NCI-H2029 (cell line): ENCODE data around the gene DLG2.

ENCODE experiments used
- DNase-seq: peaks from one replicate; lab custom pipeline; 2025; lab: John Stamatoyannopoulos, UW

The DLG2 gene

DNA sequence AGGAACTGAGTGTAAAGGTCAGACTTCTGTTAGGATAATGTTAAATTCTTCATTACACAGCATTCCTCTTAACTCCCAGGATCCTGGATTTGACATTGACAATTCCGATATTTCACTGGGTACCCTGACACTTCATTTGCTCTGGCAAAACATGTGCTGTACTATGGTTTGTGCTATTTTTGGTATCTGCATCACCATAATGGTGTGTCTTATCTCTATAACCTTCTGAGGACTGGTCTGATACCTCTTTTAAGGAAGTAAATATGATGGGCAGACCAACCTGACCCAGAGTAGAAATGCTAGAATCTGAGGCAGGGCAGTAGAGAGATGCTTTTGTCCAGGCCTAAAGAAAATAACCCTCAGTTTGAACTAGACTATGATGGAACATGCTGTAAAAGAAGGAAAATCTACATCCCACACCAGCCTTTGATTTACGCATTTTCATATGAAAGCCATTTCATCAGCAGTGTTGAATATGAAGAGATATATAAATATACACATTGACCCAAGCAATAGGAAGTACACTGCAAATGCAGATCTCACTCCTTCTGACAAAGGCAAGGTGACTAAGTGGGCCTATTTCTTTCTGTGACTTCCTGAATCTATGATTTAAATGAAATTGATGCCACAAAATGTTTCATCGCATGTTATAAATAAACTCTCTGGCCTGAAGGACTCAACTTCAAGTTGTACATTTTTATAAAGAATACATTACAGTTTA, 966.7 kb downstream of the DLG2 start:
- DNase-seq: no peak

DNA sequence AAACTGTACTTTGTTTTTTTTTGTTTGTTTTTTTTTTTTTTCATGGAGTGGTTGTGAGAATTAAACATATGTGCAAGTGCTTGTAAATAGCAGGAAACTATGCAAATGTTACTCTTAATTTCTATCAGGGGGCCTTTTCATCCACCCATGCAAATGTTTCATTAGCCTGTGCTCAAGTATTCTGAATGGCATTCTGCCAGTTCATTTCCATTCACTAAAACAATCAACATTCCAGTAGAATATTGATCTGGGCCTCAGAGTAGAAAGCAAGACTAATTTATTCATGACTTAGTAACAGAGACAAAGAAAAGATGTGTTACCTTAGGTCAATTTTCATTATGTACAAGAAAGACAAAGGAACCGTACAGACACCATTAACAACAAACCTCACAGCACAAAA, 971.4 kb downstream of the DLG2 start:
- no peak for DNase-seq

DNA sequence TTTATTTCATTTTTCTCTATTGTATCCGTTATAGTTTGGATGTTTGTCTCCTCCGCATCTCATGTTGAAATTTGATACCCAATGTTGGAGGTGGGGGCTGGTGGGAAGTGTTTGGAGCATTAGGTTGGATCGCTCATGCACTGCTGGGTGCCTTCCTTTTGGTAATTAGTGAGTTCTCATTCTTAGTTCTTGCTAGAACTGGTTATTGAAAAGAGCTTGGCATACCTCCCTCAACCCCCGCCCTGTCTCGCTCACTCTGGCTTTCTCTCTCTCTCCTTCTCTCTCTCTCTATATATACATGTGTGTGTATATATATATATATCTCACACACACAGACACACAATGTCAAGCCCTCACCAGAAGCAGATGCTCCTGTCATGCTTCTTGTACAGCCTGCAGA, 978.7 kb downstream of the DLG2 start:
- DNase-seq: peak; percentile 5

DNA sequence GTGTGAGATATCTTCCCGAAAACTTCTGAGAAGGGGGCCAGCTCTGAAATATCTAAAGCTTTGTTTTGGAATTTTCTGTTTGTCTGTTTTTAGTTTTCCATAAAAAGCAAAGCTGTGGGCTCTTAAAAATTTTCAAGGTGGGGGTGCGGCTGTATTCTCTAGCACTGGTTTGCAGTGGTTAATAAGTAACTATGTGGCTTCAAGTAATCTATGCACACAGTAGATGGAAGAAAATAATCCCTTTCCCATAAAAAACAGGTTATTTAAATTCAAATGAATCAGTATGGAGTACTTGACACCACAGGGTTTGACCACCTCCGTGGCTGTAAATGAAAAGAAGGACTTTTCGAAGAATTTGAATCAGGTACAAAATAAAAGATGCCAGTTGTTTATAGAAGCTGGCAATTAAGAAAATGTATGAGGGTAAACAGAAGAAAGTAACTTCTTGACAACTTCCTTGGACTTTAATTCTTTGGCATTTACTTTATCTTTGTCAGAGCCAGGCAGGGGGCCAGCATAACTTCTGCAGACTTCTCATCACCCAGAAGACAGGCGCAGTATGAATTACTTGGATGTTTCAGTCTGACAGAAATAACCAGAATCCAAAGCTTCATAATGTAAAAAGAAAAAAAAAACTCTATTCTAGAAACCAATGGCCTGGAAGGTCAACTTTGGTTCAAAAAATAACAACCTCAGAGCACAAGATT, 981.0 kb downstream of the DLG2 start:
- DNase-seq: no peak

DNA sequence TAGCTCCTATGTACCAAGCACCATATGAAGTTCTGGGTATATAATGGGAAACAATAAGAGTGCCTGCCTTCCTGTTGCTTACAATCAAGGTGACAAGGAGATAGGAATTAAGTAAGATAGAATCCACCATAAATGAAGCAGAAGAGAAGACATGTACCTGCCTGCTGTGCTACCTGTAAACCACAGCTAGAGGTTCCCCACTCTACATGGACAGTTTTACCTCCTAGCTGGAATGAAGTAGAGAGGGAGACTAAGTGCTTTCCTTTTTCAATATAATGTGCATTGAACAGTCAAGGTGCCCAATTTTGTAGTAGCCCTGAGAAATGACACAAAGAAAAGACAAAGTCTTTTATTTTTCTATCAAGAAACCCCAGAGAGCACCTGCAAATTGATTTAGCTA, 984.6 kb downstream of the DLG2 start:
- DNase-seq: no peak

DNA sequence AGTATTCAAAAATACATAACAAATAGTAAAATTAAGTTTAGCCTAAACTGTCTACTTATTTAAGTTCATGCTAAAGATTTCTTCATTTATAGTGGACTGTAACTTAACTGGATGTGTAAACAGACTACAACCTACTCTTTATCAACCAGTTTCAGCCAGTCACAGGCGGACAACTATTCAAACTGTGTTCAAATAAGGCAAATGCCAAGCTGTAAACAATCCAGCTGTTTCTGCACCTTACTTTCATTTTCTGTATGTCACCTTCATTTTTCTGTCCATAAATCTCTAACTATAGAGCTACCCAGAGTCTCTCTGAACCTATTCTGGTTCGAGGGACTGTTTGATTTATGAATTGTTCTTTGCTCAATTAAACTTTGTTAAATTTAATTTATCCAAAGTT, 992.8 kb downstream of the DLG2 start:
- DNase-seq: peak; percentile 2

DNA sequence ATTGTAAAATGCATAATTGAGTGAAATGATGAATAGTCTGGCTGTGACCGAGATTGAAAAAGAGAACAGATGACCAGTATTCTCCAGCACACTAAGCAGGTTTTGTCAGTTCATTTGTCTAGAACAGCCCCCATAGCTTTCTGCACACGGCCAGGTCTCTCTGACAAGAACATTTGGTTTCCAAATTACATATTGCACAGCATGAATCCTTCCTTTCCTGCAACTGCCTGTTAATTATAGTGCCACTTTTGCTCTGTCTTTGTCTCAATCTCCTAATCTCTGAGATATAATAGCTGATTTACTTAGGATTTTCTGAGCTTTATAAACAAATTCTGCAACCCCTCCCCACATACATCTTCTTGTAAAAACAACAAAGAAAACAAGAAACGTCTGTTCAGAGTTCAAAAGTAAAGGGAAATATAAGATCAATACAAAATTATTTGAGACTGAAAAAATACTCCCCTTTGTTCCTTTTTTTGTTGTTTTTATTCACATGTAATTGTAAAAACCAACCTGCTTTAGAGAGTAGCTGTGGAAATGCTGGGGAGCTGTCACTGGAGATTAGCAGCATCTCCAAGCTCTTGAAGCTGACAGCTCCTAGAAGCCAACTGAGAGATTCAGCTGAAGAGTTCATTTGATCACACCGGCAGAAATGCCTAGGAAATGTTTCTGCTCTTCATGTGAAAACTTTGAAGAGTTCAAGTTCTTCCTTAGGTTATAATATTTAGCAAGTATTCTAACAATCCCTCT, 998.1 kb downstream of the DLG2 start:
- DNase-seq: no peak

DNA sequence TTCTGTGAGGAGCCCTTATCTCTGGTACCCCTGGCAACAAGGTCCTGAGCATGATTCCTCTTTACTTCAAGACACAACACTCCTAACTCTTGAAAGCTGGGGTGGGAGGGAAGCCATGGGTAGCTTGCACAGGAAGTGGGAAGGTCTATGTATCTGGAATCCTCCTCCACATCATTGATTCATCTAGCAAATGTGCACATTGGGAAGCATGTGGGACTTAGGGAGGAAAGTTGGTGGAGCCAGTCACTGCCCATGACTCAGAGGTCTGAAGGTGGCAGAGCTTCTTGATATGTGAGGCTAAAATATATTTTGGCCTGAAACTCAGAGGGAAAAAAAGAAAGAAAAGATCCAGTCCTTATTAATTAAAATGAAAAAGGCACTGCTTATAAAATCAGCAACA, 1000.9 kb downstream of the DLG2 start:
- DNase-seq: no peak

DNA sequence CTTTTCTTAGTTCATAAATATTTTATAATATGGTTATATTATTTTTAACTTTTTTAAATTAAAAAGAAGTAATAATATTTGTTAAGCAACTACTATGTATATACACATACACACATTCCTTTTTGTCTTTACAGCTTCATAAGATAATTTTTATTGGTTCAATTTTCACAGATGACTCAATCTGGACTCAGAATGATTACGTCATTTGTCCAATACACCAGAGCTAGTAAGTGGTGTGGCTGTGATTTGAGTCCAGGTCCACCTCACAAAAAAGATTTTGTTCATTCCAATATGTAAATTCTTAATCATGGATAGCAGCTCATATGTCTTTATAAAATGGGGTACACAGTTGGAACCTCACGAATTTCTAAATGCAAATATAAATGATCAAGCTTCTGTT, 1014.5 kb downstream of the DLG2 start:
- no peak for DNase-seq

DNA sequence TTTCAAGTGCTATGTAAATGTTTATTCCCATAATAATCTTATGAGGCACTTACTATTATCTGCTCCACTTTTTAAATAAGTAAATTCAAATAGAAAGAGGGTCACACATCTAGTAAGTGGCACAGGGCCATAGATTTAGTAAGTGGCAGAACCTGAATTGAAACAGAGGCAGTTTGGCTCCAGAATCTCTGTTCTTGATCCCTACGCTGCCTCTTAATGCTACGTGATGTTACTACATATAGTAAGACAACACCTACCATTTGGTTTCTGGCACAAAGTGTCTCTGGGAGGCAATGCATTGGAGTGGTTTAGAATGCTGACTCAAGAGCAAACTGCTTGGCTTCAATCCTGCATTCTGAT, 1018.3 kb downstream of the DLG2 start:
- DNase-seq: peak; percentile 67

DNA sequence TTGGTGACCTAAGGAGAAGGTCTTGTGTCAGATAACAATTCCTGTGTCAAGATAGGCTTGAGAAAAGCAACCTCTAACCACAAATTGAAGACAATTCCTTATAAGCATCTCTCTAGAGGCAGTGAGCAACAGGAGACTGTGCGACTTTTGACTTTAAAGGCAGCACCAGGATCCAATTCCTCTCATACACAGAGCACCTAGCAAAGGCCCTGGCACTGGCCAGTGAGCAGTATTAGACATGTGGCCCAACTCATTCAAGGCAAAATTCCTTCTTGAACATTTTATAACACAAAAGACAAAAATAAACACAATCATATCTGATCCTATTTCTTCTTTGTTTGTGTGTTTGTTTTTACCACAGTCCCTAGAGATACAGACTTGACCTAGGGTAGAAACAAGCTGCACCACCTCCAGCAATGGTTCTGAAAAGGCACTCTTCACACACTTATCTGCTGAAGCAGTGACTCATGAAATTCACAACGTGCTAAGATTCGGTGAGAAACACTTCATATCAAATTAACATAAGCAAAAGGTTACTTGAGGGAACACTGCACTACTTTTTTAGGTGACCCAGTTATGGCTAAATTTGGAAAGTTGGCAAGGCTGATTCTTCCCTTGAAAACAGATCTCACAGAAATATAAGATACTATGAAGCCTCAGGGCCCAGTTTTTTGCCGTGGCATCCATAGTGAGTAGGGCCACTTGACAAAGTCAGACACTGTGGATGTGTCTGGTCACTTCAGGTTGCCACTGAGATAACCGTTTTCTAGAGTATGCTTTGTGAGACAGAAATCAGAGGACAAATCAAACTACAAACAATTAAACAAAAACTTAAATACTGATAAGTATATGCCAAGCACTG, 1018.9 kb downstream of the DLG2 start:
- peak; percentile 16 for DNase-seq

DNA sequence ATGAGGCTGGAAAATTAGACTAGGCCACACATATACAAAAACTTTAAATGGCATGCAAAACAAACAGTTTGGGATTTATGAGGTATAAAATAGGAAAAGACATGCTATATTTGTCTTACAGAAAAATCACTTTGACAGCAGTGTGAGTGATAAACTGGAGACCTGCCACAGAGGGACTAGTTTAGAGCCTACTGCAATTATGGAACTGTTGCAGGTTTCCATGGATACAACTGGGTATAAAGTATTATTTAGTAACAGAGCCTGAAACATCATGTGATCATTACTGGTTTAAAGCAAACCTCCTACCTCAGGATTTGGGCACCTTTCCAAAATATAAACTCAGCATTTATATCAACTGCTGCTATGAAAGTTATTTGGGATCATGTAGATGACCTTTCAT, 1032.5 kb downstream of the DLG2 start:
- peak; percentile 11 for DNase-seq

DNA sequence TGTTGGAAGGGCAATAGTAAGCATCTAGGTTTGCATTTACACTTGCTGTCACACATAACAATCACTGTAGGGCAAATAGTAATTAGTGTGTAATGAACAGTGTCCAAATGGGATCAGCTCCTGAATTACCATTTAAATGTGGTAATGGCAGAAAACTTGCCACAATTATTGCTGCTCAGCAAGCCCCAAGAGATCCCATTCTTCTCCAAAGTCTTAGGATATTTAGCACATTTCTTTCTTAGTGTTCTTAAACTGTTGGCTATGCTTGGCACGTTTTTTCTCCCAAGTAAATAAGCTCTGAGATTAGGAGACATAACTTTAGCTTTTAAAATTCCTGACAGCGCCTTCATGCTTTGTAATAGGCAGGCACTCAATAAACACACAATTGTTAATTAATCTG, 1037.0 kb downstream of the DLG2 start:
- no peak for DNase-seq

DNA sequence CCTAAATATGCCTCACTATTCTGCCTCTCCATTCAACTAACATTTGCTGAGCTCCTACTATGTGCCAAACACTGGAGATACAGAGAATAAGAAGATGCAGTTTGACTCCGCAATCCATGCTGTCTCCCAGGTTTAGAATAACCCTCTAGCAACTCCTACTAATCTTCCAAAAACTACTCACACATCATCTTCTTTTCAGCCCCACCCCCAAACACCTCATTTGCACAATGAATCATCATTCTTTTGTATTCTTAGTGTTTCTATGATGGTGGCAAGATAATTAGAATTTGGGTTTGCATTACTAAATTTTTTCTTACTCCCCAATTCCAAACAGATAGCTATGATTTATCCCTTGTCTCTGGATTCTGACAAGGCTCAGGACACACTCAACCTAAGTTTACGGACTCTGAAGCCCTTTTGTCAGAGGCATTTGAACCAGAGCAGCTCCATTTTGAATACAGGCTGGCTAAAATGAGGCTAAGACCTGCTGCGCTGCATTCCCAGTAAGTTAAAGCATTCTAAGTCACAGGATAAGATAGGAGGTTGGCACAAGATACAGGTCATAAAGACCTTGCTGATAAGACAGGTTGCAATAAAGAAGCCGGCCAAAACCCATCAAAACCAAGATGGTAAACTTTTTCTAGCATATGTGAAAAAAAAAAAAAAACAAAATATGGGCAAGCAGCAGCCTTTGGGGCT, 1038.9 kb downstream of the DLG2 start:
- no peak for DNase-seq

DNA sequence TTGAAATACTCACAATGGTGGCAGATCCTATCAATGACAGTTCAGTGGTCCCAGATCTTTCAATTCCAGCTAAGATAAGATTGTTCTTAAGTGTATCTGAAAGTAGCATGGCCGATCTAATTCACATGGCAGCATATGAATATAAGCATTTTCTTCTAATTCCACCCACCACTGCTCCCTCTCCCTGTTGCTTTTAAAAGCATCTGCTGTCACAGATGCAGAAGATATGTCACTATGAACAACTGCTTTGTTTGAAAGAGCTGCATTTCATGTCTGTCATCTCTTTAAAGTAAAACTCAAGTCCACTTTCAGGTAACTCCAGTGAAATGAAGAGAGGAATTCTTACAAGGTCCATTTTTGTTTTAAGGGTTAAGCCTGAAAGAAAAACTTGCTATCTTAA, 1044.0 kb downstream of the DLG2 start:
- no peak for DNase-seq

DNA sequence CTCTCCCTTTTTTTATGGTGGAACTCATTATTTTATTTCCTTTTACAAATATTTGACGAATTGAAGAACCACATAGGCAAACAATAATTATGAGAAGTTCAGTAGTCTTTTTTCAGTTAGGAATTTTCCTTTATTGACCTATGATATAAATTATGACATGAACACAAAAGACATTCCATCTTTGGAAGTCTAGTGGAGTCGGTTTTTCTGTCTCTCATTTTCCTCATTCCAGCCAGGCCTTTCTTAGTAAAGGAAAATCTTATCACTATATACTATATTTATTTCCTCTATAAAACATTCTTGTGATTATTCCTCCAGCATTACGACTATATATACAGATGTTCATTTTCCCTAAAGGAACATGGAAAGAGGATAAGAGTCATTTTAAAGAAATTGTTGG, 1046.1 kb downstream of the DLG2 start:
- no peak for DNase-seq

DNA sequence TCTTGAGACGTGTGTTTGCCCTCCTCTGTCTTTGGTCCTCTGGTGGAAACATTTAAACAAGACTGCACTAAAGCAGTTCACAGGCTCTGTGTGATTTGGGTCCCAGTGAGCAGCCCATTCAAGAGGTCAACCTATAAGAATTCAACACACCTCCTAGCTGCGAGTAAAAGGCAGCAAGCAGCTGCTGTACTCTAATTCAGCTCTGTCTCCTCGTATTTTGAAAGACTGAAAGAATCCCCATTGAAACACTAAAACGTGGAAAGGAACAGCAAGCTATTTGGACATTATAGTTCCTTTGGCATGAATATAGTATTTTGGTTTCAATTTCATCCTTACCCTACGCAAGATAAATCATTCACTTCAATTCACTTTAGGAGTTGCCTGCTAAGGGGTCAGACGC, 1046.7 kb downstream of the DLG2 start:
- no peak for DNase-seq

DNA sequence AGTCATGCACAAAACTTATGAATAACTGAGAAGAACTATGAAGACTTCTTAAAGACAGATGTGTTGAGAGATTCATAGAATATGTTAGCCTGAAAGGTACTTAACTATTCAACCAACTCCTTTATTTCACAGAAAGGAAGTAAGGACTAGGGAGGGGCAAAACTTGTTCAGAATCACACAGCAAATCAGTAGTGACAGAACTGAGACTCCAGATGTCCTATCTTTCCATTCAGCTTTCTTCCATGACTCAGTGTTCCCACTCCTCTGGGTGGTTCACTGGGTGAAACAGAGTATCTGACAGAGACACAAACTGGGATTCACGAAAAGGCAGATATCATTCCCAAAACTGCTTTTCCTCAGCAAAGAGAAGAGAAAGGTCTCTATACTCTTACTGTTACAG, 1053.3 kb downstream of the DLG2 start:
- DNase-seq: no peak

DNA sequence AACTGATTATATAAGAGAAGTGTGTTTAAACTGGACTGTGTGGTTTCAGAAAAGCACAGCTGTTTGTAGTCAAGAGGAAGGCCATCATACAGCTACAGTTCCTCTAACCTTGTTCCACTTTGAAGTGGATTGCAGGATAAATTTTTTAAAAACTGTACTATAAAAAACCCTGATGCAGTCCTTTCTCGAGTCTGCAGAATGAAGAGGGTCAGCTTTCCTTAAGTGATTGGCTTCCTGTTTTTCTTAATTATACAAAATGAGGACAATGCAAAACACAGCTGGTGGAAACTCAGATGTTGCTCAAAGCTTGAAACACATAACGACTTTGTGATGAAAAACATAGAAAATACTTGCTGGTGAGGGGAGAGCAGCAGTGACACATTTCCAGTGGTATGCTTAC, 1060.5 kb downstream of the DLG2 start:
- no peak for DNase-seq

DNA sequence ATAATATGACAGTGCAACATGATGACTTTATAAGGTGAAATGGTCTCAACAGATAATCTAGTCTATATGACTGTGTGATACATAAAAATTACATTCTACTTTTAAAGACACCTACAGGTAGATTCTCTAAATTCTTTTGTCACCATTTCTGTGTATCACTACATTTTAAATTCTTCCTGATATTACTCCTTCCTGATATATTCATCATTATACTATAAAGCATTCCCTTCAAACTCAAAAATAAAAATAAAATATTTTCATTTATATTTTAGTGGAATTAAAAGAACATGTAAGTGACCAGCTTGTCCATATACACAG, 1062.3 kb downstream of the DLG2 start:
- DNase-seq: no peak

DNA sequence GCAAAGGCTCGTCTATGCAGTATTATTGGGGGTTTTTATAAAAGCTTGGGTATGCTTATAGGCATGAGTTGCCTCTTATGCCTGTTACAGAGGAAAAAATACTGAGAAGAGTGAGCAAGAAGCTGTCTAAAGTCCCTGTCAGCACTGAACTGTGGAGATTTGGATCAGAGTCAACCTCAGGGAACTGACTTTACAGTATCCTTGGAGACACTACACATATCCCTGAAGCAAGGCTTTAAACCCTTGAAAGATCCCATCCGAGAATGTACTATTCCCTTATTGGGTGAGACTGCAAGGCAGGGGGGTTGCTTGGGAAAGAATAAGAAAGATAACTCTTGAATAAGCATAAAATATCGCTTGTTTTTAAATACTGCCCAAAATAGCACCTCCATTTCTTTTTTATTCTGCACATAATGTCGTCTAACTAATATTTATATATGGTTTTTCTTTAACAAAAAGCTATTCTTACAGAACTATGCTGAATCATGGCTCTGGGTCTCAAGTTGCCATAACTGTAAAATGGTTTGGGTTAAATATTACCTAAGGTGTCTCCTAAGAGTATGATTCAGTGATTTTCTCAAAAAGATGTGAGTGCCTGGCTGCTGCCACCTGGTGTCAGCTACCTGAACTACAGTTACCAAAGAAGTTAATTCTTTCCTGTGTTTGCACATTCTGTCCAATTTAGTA, 1062.8 kb downstream of the DLG2 start:
- DNase-seq: no peak
